ENCODE measurements around the gene DUSP22.
"Not testable (repeated sequence)": the region's sequence is repeated elsewhere in the genome, so short reads cannot be mapped to it uniquely, and the experiment has no call there.

The DUSP22 gene

GRCh38 chr6:373773-374724 is 81.8 kb downstream of the DUSP22 start:
- no peaks in the 10 kb centered on the region for H3K36me3 ChIP-seq
- TF ChIP-seq CTCF (IDR thresholded peaks at IDR 0.05) = peak in 1 of 2 experiments; percentile 6
- H3K9me3 ChIP-seq = no peaks in the 10 kb centered on the region
- intact Hi-C loops (cut with DNase I; ENCODE audit: low total_unique reads) = no loop called here
- peaks cover 0 to 3% (median 0%) of the 10 kb centered on the region in 4 donors for H3K4me1 ChIP-seq
- peaks cover 0 to 37% of the 10 kb centered on the region in 2 donors for H3K27me3 ChIP-seq
- H3K27ac ChIP-seq = no peak overlapping the region
- DNase-seq = peak in 1 of 2 donors; percentile 56
- no peak overlapping the region for H3K4me3 ChIP-seq

GRCh38 chr6:374956-375355 is 82.7 kb downstream of the DUSP22 start:
- peaks cover 0 to 3% (median 0%) of the 10 kb centered on the region in 4 donors for H3K4me1 ChIP-seq
- H3K27ac ChIP-seq = no peak overlapping the region
- H3K36me3 ChIP-seq = no peaks in the 10 kb centered on the region
- no peak for TF ChIP-seq CTCF (IDR thresholded peaks at IDR 0.05)
- no peaks in the 10 kb centered on the region for H3K9me3 ChIP-seq
- H3K4me3 ChIP-seq = no peak overlapping the region
- intact Hi-C loops (cut with DNase I; ENCODE audit: low total_unique reads) = no loop called here
- peak in 1 of 2 donors; percentile 62 for DNase-seq
- peaks cover 0 to 42% of the 10 kb centered on the region in 2 donors for H3K27me3 ChIP-seq

GRCh38 chr6:376827-377640 is 84.7 kb downstream of the DUSP22 start:
- H3K27ac ChIP-seq = no peak overlapping the region
- H3K9me3 ChIP-seq = no peaks in the 10 kb centered on the region
- peak in 1 of 2 donors; percentile 45 for DNase-seq
- TF ChIP-seq CTCF (IDR thresholded peaks at IDR 0.05) = no peak
- H3K4me1 ChIP-seq = peaks cover 0 to 3% (median 0%) of the 10 kb centered on the region in 4 donors
- intact Hi-C loops (cut with DNase I; ENCODE audit: low total_unique reads) = no loop called here
- peaks cover 0 to 46% of the 10 kb centered on the region in 2 donors for H3K27me3 ChIP-seq
- no peak overlapping the region for H3K4me3 ChIP-seq
- H3K36me3 ChIP-seq = no peaks in the 10 kb centered on the region

- H3K4me1 ChIP-seq; intact Hi-C loops (cut with DNase I; ENCODE audit: low total_unique reads); H3K4me3 ChIP-seq; H3K27ac ChIP-seq; DNase-seq; H3K9me3 ChIP-seq; H3K36me3 ChIP-seq: not testable (repeated sequence)
- H3K27me3 ChIP-seq = peaks cover 0 to 47% of the 10 kb centered on the region in 2 donors
Measured at GRCh38 chr6:377641-378020, 85.3 kb downstream of the DUSP22 start.

- no peak for TF ChIP-seq CTCF (IDR thresholded peaks at IDR 0.05)
- H3K27me3 ChIP-seq = peaks cover 0 to 46% of the 10 kb centered on the region in 2 donors
Measured at GRCh38 chr6:378090-378957, 86.0 kb downstream of the DUSP22 start.

More at GRCh38 chr6:378090-378957, 86.0 kb downstream of the DUSP22 start:
- peaks cover 0 to 3% (median 0%) of the 10 kb centered on the region in 4 donors for H3K4me1 ChIP-seq
- intact Hi-C loops (cut with DNase I; ENCODE audit: low total_unique reads) = no loop called here
- no peak overlapping the region for H3K27ac ChIP-seq
- DNase-seq = no peak
- H3K9me3 ChIP-seq = no peaks in the 10 kb centered on the region
- no peak overlapping the region for H3K4me3 ChIP-seq
- no peaks in the 10 kb centered on the region for H3K36me3 ChIP-seq

Data from tibial artery (tissue), 4 donors.